GM12874 (cell line): ENCODE results near the gene C4orf51.

ENCODE experiments used
- CTCF ChIP-seq: IDR thresholded peaks from 2 replicates; pipeline ENCODE4 v1.5.1; 2011; ENCODE audit warnings: low read depth, mild to moderate bottlenecking, control low read depth, low read length, moderate library complexity; ENCODE audit not compliant: insufficient read depth

The C4orf51 gene

GRCh38 chr4:145679991-145680455 is at the start of gene C4orf51:
C4orf51 (plus strand) TSS chr4:145680146; CDS start chr4:145680204, 58 bp downstream.
- no peak for TF ChIP-seq CTCF

GRCh38 chr4:145635117-145635516 is 44.8 kb upstream of the C4orf51 start:
- TF ChIP-seq CTCF, result no peak

- TF ChIP-seq CTCF, result no peak
Measured at GRCh38 chr4:145635630-145636029, 44.3 kb upstream of the C4orf51 start.

- no peak for TF ChIP-seq CTCF
Measured at GRCh38 chr4:145639186-145639698, 40.7 kb upstream of the C4orf51 start.

GRCh38 chr4:145643295-145643694 is 36.7 kb upstream of the C4orf51 start:
- no peak for TF ChIP-seq CTCF

- no peak for TF ChIP-seq CTCF
Measured at GRCh38 chr4:145644699-145645098, 35.2 kb upstream of the C4orf51 start.

GRCh38 chr4:145656156-145656555 is 23.8 kb upstream of the C4orf51 start:
- no peak for TF ChIP-seq CTCF
